Stimulated activated CD4-positive, alpha-beta T cell treated with anti-CD3 and anti-CD28 coated beads, Interleukin-12 subunit alpha, Interleukin-12 subunit beta, amount 100 ng/mL, for 4 hours (primary cell): ENCODE data around the gene ATXN2L.
"Not testable (repeated sequence)": the region's sequence is repeated elsewhere in the genome, so short reads cannot be mapped to it uniquely, and the experiment has no call there.

Experiments used
- DNase-seq: peaks from one replicate; pipeline ENCODE4 v3.0.0-alpha.2; 2020

The ATXN2L gene

GRCh38 chr16:28873543-28874201, 50.9 kb downstream of the ATXN2L start:
- DNase-seq = peak; percentile 50

GRCh38 chr16:28874406-28874805, 51.6 kb downstream of the ATXN2L start:
- no peak for DNase-seq

GRCh38 chr16:28875134-28876018, 52.6 kb downstream of the ATXN2L start:
- DNase-seq = no peak

GRCh38 chr16:28876019-28876659, 53.3 kb downstream of the ATXN2L start:
- DNase-seq = no peak

GRCh38 chr16:28876973-28877654, 54.3 kb downstream of the ATXN2L start:
- DNase-seq = no peak

- no peak for DNase-seq
Measured at GRCh38 chr16:28877655-28878000, 54.8 kb downstream of the ATXN2L start.

- no peak for DNase-seq
Measured at GRCh38 chr16:28878083-28878926, 55.5 kb downstream of the ATXN2L start, which contains the start of gene ATP2A1. TSS of gene ATP2A1 (plus strand) at chr16:28878488. CDS start at chr16:28878672, 184 bp downstream.

- DNase-seq = no peak
Measured at GRCh38 chr16:28879261-28879840, 56.6 kb downstream of the ATXN2L start.

GRCh38 chr16:28879841-28880588, 57.2 kb downstream of the ATXN2L start:
- peak; percentile 91 for DNase-seq

- no peak for DNase-seq
Measured at GRCh38 chr16:28880589-28880915, 57.8 kb downstream of the ATXN2L start.

- no peak for DNase-seq
Measured at GRCh38 chr16:28880955-28881354, 58.2 kb downstream of the ATXN2L start.

- DNase-seq = not testable (repeated sequence)
Measured at GRCh38 chr16:28881565-28881964, 58.8 kb downstream of the ATXN2L start.

GRCh38 chr16:28882551-28883160, 59.9 kb downstream of the ATXN2L start:
- no peak for DNase-seq

GRCh38 chr16:28883221-28883996, 60.6 kb downstream of the ATXN2L start:
- no peak for DNase-seq

GRCh38 chr16:28884045-28884444, 61.2 kb downstream of the ATXN2L start:
- no peak for DNase-seq
